ENCODE results near the gene NEDD4. TPM values are rescaled to one million over a fixed set of nuclear protein-coding genes. Genes with fewer than 3 reads are reported as not detected.
"Not testable (repeated sequence)": the region's sequence is repeated elsewhere in the genome, so short reads cannot be mapped to it uniquely, and the experiment has no call there.

NEDD4 gene
- total RNA-seq, 4 donors from 2014 or later = 19.2 to 35.1 (median 23.1) TPM

GRCh38 chr15:55856506-55857164, 136.8 kb downstream of the NEDD4 start:
- Histone ChIP-seq H3K27me3 (no peaks in the 10 kb centered on the region), H3K9me3 (no peaks in the 10 kb centered on the region), H3K4me3 (no peak overlapping the region), H3K27ac (replicated peaks in 1 of 4) (no peak overlapping the region), H3K36me3 (peaks cover 41 to 76% (median 54%) of the 10 kb centered on the region in 4 donors), H3K4me1 (no peaks in the 10 kb centered on the region)
- TF ChIP-seq POLR2AphosphoS5 (IDR thresholded peaks at IDR 0.05) (no peak), POLR2A (IDR thresholded peaks at IDR 0.05; ENCODE audit: low read depth) (no peak), EP300 (IDR thresholded peaks at IDR 0.05) (no peak), CTCF (IDR thresholded peaks at IDR 0.05) (no peak)
- WGBS = 75% methylated on average over 4 of the region's 4 CpGs
- no peak for DNase-seq (ENCODE audit: extremely low spot score)
- intact Hi-C loops (cut with DNase I) = no loop called here

- peaks cover 24 to 68% (median 47%) of the 10 kb centered on the region in 4 donors for H3K36me3 ChIP-seq
- H3K4me3 ChIP-seq = no peak overlapping the region
- 89% methylated on average over 4 of the region's 4 CpGs for WGBS
- no peaks in the 10 kb centered on the region for H3K4me1 ChIP-seq
- no peak for DNase-seq (ENCODE audit: extremely low spot score)
- TF ChIP-seq EP300 (IDR thresholded peaks at IDR 0.05) = no peak
- TF ChIP-seq POLR2A (IDR thresholded peaks at IDR 0.05; ENCODE audit: low read depth) = no peak
- no peak for TF ChIP-seq POLR2AphosphoS5 (IDR thresholded peaks at IDR 0.05)
- no peak for TF ChIP-seq CTCF (IDR thresholded peaks at IDR 0.05)
- intact Hi-C loops (cut with DNase I) = no loop called here
- H3K9me3 ChIP-seq = no peaks in the 10 kb centered on the region
- H3K27ac ChIP-seq (replicated peaks in 1 of 4) = no peak overlapping the region
- H3K27me3 ChIP-seq = no peaks in the 10 kb centered on the region
Measured at GRCh38 chr15:55853134-55853533, 140.3 kb downstream of the NEDD4 start.

- TF ChIP-seq CTCF (IDR thresholded peaks at IDR 0.05) (peak; percentile 73 to 91 (median 88)), POLR2A (IDR thresholded peaks at IDR 0.05; ENCODE audit: low read depth) (no peak)
- no peak overlapping the region for H3K4me3 ChIP-seq
- 63% methylated on average over 5 of the region's 5 CpGs for WGBS
- H3K27ac ChIP-seq (replicated peaks in 1 of 4) = no peak overlapping the region
- intact Hi-C loops (cut with DNase I) = loop anchor here (2.0 kb wide), 1 partner anchor 197 kb away; no protein-coding TSS in a partner anchor
- no peaks in the 10 kb centered on the region for H3K27me3 ChIP-seq
- DNase-seq (ENCODE audit: extremely low spot score) = no peak
- no peaks in the 10 kb centered on the region for H3K9me3 ChIP-seq
- H3K4me1 ChIP-seq = no peaks in the 10 kb centered on the region
- H3K36me3 ChIP-seq = peaks cover 10 to 50% (median 27%) of the 10 kb centered on the region in 4 donors
Measured at GRCh38 chr15:55846116-55846707, 147.2 kb downstream of the NEDD4 start.

- WGBS = 94% methylated on average over 4 of the region's 4 CpGs
- H3K4me3 ChIP-seq; intact Hi-C loops (cut with DNase I); H3K27ac ChIP-seq (replicated peaks in 1 of 4); H3K9me3 ChIP-seq; DNase-seq (ENCODE audit: extremely low spot score); H3K4me1 ChIP-seq; H3K27me3 ChIP-seq: not testable (repeated sequence)
- H3K36me3 ChIP-seq = peaks cover 12 to 49% (median 28%) of the 10 kb centered on the region in 4 donors
Measured at GRCh38 chr15:55842897-55843296, 150.5 kb downstream of the NEDD4 start.

GRCh38 chr15:55835866-55836265, 157.5 kb downstream of the NEDD4 start:
- no peak for DNase-seq (ENCODE audit: extremely low spot score)
- Histone ChIP-seq H3K9me3 (no peaks in the 10 kb centered on the region), H3K27me3 (no peaks in the 10 kb centered on the region), H3K4me3 (no peak overlapping the region), H3K27ac (replicated peaks in 1 of 4) (no peak overlapping the region), H3K4me1 (no peaks in the 10 kb centered on the region), H3K36me3 (peaks cover 9 to 65% (median 42%) of the 10 kb centered on the region in 4 donors)
- no peak for TF ChIP-seq CTCF (IDR thresholded peaks at IDR 0.05)
- TF ChIP-seq POLR2A (IDR thresholded peaks at IDR 0.05; ENCODE audit: low read depth) = no peak
- no peak for TF ChIP-seq EP300 (IDR thresholded peaks at IDR 0.05)
- no peak for TF ChIP-seq POLR2AphosphoS5 (IDR thresholded peaks at IDR 0.05)
- intact Hi-C loops (cut with DNase I) = no loop called here
- 95% methylated on average over 3 of the region's 3 CpGs for WGBS

Data from esophagus muscularis mucosa (tissue), 4 donors.